NCI-H2196 (cell line): ENCODE measurements around the gene ECEL1.
"Not testable (repeated sequence)": the region's sequence is repeated elsewhere in the genome, so short reads cannot be mapped to it uniquely, and the experiment has no call there.

Experiments used
- DNase-seq: peaks from one replicate; lab custom pipeline; 2025; ENCODE audit not compliant: unreplicated experiment; lab: John Stamatoyannopoulos, UW

The ECEL1 gene

GRCh38 chr2:232444409-232445148 lies 43.1 kb downstream of the ECEL1 start:
- DNase-seq = peak; percentile 32

GRCh38 chr2:232443669-232444408 lies 43.8 kb downstream of the ECEL1 start:
- not testable (repeated sequence) for DNase-seq

- not testable (repeated sequence) for DNase-seq
Observed at GRCh38 chr2:232443047-232443446, 44.6 kb downstream of the ECEL1 start.

GRCh38 chr2:232442431-232442830 lies 45.2 kb downstream of the ECEL1 start:
- DNase-seq = not testable (repeated sequence)

GRCh38 chr2:232441922-232442321 lies 45.7 kb downstream of the ECEL1 start:
- DNase-seq = not testable (repeated sequence)

GRCh38 chr2:232441147-232441651 lies 46.4 kb downstream of the ECEL1 start:
- no peak for DNase-seq

- DNase-seq = peak; percentile 82
Observed at GRCh38 chr2:232440220-232441018, 47.2 kb downstream of the ECEL1 start.

GRCh38 chr2:232439758-232440135 lies 47.9 kb downstream of the ECEL1 start:
- DNase-seq = no peak

- peak; percentile 35 for DNase-seq
Observed at GRCh38 chr2:232438951-232439757, 48.5 kb downstream of the ECEL1 start.

- no peak for DNase-seq
Observed at GRCh38 chr2:232438091-232438490, 49.5 kb downstream of the ECEL1 start.

- no peak for DNase-seq
Observed at GRCh38 chr2:232437195-232437571, 50.5 kb downstream of the ECEL1 start.

- DNase-seq = no peak
Observed at GRCh38 chr2:232436381-232437194, 51.0 kb downstream of the ECEL1 start.

- DNase-seq = no peak
Observed at GRCh38 chr2:232435805-232436204, 51.8 kb downstream of the ECEL1 start.

- no peak for DNase-seq
Observed at GRCh38 chr2:232435375-232435648, 52.3 kb downstream of the ECEL1 start.

- no peak for DNase-seq
Observed at GRCh38 chr2:232434563-232435374, 52.9 kb downstream of the ECEL1 start.

- DNase-seq = no peak
Observed at GRCh38 chr2:232434091-232434490, 53.5 kb downstream of the ECEL1 start.

GRCh38 chr2:232433622-232434021 lies 54.0 kb downstream of the ECEL1 start:
- DNase-seq = not testable (repeated sequence)

- no peak for DNase-seq
Observed at GRCh38 chr2:232432598-232433184, 54.9 kb downstream of the ECEL1 start.
